ENCODE data around the gene DPYSL5.

DPYSL5 gene

DNA sequence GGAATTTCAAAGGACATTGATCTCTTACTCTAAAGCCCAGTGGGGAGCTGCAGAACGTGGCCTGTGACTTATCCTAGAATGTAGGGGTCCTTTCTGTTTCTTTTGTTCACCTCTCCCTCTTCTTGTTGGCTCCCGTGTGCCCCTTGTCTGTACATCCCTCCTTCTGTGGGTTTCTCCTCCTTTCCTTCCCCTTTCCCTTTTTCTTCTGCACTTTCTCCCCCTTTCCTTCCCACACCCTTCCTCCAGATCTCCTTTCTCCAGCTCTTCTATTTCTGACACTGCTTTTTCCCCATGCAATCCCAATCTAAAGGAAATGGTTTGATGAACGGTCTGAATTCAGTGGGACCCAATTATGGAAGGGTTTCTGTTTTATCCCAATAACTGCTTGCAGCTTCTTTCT lies 87.1 kb downstream of the DPYSL5 start:
- no peak for DNase-seq

DNA sequence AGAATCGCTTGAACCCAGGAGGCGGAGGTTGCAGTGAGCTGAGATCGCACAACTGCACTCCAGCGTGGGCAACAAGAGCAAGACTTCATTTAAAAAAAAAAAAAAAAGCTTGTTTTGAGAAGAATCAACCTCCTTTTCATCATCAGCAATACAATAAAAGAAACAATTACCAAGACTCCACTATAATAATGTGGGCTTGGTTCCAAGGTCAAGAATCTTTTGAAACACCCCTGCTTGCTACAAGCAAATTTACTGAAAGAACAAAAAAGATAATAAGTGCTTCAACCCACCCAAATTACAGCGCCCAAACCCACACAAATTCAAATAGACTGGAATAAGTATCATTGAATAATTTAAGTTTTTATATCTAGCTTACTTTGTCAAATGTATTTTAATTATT lies 88.9 kb downstream of the DPYSL5 start:
- DNase-seq: no peak

DNA sequence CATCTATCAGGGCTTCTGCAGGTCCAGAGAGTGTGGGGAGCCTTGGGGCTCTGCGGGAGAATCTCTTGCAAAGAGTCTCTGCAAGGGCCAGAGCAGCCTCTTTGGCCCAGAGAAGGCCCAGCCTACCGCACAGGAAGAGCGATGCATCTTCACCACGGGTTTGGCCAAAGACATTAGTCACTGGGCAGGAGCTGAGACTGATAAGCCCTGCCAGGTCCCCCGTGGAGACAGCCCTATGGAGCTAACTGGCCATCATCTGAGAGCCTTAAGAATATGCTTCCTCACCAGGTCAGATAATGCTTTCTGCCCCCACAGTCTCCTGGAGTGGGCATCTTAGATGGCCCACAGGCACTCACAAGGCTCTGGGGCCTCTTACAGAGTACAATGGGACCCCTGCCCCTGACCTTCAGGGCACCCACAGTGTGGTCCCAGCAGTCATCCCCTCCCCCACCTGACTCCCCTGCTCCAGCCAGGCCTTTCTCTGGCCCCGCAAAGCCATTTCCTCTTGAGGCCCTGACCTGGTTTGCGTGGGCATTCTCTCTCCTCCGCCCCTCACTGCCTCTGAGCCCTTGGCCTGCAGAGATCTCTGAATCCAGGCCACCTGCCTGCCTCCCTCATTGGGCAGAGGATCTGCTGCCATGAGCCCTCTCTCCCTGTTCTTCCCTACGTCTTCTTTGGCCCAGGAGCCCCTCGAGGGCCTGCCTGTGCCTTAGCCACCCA lies 90.6 kb downstream of the DPYSL5 start:
- no peak for DNase-seq

DNA sequence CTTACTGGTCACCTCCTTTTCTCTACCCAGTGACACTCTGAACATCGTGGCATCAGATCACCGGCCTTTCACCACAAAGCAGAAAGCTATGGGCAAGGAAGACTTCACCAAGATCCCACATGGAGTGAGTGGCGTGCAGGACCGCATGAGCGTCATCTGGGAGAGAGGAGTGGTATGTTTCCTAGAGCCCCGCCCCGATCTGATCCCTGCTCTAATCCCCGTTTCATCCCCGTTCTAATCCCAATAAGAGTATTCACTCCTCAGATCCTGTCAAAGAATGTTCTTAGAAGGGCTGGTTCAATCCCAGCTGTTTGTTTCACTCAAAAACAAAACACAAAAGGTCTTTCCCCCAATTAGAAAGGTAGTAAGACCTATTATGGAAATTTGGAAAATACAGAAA lies 92.1 kb downstream of the DPYSL5 start:
- no peak for DNase-seq

DNA sequence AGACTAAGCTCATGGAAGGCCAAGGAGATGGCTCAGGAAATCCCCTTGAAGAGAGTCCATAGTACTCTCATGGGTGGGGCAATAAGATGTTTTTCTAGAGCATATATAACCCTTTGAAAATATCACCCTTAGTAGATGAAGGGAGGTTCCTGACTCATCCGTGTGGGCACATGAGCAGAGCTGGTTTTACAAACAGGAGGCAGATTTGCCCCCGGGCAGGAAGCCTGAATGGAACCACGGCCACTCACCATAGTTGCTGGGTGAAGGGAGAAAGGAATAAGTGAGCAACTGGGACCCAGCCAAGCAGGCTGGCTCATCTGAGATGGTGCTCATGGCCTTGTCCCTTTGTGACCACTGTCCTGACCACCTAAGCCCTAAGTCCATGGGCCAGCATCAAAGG lies 93.6 kb downstream of the DPYSL5 start:
- DNase-seq: no peak

DNA sequence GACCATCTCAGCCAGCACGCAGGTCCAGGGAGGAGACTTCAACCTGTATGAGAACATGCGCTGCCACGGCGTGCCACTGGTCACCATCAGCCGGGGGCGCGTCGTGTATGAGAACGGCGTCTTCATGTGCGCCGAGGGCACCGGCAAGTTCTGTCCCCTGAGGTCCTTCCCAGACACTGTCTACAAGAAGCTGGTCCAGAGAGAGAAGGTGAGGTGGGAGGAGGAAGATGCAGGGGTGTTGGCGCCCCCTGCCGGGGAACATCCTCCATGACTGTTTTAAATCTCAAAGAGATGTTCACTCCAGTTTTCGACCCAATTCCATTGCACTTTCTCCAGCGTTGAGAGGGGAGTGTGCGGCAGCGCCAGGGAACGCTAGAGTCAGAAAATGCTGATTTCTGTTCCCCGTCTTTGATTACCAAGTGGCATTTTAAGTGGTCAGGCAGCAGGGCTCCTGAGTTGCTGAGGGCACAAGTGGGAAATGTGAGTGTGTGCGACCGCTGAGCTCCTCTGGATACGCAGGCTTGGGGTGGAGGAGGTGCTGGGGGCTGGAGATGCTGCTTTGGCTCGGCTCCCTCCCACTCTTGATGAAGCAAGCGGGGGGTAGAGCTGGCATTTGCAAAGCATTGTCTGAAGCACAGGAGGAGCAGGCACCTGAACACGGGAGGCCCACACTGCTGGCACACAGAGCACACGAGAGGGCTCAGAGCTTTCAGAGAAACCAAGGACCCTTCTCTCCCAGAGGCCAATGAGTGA lies 94.8 kb downstream of the DPYSL5 start:
- DNase-seq: peak; percentile 42

DNA sequence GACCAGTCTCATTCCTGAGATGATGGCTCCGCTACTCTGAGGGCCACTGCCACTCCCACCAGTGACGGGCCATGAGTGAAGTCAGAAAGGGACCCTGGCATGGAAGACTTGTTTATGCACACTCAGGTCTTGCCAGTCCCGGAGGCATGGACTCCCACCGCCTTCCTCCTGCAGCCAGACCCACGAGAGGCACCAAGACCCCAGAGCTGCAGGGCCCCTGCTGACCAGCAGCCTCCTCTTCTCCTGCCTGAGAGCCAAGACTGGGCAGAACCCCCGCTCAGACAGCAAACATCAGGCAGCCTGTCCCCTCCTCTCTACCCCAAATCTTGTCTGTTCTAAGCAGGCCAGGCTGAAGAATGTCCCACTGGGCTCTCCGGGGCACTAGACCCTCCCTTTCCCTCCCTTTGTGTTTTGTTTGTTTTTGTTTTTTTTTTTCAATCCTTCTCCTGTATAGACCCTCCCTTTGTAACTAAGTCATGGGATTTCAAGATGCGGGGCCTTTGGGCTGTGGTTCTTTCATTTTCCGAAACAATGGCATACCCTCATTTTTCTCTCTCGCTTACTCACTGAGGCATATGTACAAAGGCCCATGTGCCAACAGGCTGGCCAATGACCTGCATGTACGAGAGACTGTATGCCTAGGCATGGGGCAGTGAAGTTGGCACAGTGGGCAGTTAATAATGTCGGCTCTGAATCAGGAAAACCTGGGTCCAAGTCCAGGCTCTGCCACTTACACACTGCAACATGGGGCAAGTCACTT lies 98.2 kb downstream of the DPYSL5 start:
- no peak for DNase-seq

DNA sequence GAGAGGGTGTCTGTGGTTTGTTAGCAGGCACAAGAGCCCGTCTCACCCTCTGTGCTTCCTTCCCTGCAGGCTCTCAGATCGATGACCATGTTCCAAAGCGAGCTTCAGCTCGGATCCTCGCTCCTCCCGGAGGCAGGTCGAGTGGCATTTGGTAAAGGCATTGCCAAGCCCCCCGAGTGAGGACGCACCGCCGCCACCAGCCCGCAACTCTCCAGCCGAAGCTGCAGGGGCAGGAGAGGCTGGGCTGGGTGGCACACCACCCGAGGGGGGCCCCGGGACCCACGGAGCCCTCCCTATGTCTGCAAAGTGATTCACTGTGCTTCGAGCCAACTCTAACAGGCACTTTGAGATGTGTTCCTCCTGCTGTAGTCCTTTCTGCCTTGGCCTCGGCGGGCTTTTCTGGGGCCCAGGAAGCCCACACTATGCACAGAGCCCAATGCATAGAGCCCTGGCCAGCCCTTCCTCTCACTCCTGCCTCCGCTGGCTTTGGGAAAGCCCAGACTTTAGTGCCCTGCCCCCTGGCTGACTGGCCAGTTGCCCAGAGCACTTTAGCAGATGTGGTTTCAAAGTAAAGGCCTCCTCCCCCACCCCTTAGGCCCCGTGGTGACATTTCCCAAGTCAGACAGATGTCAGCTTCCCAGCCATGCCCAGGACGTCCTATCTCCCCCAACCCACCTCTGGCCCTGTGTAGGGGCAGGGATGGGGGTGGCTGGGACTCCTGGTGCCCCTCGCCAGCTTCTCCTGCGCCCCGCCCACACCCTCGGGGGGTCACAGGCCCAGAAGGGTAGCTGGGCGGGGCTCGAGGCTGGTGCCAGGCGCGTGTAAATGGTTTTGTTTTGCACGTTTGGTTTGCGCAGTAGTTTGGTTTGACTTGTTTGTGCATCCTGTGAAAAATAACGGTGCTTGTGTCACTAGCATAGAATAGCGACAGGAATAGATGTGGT lies 99.2 kb downstream of the DPYSL5 start:
- DNase-seq: no peak

DNA sequence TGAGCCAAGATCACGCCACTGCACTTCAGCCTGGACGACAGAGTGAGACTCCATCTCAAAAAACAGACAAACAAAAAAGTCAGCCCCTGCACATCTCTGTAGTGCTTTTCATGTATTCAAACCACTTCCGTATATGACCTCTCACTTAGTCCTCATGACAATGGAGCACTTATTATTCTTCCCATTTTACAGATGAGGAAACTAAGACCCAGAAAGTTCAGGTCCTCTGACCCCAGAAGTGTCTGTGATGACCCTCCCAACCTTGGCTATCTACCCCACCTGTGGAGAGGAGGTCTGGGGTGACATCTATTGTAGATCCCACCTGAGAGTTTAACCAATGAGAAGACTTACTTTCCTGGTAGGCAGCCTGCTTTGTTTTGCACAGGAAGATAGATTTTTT lies 100.9 kb downstream of the DPYSL5 start:
- no peak for DNase-seq

DNA sequence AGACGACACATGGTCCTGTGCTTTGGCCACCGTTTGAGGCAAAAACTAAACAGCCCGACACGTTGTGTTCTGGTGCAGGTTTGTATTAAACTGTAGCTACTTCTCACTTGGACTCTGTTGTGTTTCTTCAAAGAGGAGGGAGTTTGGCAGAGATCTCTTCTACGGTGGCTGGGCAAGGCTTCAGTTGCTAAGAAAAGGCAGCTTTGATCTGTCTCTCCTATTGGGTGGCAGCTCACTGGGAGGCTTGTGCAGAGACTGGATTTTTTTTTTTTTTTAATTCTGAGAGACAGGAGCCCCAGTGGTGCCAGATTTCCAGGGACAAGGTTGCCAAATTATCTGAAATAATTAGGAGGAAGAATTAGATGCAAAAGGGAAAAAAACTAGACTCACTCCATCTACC lies 102.3 kb downstream of the DPYSL5 start:
- DNase-seq: no peak

DNA sequence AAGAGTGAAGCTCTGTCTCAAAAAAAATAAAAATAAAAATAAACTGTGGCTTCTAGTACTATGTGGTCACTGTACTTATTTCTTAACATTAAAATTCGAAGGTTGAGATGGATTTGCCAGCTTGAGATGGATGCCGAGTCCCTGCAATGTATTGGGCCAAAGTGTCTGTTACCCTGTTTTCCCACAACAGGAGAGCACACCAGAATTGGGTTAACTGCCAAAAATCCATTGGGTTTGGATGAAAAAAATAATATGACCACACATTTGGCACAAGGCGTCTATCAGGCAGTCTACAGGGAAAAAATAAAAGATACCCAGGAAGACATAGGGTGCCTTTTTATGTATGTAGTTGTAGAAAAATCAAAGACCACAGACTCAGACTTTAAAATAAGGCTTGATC lies 103.3 kb downstream of the DPYSL5 start:
- DNase-seq: no peak

DNA sequence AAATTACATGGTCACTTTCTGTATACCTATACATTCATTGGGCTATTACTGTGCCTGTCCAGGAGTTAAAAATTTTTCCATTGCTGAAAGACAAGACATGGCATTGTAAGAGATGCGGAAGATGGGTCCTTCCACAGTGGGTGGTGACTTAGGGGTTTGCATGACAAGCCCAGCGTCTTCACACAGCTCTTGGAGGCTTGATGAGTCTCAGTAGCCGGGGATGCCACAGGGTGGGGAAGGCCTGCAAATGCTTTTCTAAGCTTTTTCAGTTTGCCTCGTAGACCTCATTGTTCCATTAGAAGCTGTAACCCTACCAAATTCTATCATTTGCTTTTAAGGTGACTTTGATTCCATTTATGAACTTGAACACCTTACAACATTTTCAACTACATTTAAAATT lies 104.4 kb downstream of the DPYSL5 start:
- no peak for DNase-seq

DNA sequence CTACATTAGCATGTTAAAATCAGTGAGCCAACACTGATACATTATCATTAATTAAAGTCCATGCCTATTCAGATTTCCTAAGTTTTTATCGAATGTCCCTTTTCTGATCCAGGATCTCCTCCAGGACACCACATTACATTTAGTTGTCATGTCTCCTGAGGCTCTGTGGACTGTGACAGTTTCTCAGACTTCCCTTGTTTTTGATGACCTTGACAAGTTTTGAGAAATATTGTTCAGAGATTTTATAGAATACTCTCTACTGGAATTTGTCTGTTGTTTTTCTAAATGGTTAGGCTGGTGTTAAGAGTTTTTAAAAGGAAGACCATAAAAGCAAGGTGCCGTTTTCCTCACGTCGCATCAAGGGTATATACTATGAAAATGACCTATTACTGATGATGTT lies 106.2 kb downstream of the DPYSL5 start:
- no peak for DNase-seq

DNA sequence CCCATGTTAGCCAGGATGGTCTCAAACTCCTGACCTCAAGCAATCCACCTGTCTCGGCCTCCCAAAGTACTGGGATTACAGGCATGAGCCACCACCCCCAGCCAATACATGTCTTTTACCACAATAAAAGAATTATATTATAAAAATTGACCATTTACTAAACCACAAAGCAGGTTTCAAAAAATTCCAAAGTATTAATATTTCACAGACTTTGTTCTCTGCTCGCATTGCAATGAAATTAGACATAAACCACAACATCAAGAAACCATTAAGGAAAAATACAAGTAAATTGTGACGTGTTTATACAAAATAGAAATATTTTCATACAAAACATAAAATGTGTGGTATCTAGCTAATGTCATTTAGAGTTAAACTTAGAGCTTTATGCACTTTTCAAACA lies 109.1 kb downstream of the DPYSL5 start:
- DNase-seq: no peak

DNA sequence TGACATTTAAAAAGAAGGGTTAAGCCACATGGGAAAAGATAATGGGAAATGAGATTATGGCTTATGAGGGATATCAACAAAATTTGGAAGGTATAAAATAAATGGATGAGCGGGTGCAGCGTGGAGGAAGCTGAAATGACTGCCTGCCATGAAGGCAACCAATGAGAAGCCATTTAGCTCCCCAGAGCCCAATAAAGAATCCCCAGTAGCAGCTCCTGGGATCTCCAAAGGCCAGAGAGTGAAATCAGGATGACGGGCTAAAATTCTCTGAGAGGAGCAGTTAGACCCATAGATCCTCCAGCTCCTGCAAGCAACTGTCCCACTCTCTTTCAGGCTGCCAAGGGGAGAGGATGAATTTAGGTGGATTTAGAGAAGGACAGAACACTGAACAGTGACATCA lies 109.6 kb downstream of the DPYSL5 start:
- no peak for DNase-seq

DNA sequence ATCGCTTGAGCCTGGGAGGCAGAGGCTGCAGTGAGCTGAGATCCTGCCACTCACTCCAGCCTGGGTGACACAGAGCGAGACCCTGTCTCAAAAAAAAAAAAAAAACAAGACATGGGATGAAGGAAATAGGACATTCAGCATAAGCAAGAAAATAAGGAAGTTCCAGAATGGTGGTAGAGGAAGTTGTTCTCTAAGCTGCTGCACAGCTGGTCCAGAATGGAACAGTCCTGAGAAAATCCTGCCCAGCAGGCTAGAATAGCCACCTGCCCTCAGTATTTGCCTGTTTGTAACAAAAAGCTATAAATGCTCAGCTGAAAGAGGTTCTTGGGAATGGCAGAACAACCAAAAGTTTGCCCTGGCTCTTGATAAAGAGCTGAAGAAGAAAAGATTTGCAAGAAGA lies 111.4 kb downstream of the DPYSL5 start:
- DNase-seq: no peak

DNA sequence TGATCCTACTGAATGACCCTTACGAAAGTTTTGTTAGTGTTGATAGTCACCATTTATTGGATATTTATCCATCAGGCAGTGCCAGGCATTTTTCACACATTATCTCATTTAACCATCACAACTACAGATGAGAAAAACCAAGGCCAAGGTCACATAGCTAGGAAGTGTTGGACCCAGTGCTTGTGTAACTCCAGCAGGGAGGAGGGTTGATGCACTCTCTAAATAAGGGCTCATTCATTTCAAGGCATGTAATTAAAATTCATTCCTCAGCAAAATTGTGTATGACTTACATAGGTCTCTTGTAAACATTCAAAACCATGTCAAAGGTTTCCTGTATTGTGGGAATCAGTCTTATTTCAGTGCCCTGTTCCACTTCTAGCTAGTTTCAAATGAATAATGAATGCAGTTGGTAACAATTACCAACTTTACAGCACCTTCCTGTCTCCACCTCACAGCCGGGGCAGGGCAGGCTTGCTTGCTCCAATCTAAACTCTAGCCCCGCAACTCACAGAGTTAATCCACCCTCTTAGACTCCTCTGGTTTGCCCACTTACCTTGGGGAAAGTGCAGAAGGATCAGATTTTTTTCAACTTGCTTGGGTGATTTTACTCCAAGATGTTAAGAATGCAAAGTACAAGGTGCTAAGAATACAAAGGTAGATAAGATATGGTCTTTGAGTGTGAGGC lies 116.7 kb downstream of the DPYSL5 start:
- DNase-seq: no peak

DNA sequence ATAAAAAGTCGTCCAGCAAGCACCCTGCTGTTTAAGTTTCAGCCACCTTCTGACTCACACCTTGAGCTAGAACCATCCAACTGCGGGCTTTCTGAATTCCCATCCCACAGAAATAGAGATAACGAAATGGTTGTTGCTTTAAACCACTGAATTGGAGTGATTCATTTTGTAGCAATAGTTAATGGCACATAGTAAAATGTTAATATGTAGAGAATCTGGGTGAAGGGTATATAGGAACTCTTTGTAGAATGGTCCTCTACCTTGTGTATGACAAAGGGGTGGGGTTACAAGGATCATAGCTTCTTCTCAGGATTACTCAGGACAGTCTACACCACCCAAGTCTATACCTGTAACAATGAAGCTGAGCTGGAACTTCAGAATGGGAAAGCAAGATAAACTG lies 120.1 kb downstream of the DPYSL5 start:
- DNase-seq: no peak

DNA sequence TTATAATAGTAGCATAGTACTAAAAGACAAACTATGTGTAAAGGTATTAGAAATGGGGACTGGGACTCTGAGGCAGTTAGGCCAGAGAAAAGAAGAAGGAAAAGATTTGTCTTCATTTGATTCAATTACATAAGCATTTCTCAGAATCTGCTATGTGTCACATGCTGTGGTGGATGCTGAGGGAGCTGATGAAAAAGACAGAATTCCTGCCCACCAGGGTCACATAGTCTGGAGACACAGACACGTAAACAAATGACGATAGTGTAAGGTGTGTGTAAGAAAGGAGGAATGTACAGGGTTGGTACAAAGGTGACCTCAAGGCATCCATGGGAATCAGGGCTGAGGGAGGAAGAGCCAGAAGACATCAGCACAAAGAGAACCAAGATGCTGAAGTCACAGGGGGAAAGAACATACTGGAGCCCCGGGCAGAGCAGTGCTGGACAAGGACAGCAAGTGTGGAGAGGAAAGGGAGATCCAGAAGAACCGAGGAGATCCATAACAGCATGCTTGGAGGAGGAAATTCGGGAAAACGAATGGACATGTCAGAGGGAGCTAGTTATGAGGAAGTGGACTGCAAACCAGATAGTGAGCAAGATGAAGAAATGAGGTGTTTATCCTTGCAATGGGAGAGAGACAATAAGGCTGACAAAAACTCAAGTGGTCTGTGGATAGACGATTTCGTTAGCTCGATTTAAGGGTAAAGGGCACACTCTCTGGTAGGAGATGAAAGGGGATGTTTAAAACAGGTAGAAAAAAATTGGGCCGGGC lies 121.3 kb downstream of the DPYSL5 start:
- DNase-seq: no peak

DNA sequence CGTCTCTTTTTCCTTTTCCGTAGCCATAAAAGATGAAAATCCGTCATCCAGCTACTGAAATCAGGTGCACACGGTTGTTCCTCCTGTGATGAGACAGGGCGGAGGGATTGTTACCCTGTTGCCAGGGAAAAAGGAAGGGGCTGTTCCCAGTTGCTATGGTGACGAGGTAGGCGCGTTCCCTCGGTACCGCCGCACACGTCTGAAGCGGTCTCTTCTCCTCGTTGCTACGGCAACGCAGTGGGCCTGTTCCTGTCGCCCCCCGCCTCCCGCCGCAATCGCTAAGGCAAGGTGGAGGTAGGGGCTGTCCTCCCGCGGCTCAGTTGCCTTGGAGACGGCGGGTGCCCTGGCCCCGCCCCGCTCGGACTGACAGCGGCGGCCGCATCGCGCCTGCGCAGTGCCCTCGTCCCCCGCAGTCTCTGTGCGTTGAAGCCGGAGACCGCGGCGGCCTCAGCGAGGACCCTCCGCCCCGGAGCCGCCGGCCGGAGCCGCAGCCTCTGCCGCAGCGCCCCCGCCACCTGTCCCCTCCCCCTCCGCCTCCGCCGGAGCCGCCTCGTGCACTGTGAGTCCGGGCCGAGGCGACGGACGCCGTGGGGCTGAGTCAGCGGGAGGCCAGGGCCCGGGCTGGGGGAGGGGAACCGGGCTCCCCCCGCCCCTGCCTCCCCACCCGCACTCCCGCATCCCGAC lies 122.5 kb downstream of the DPYSL5 start, which contains the start of gene MAPRE3:
Gene MAPRE3, plus strand, starts transcription at position 394 of the 684 bp plus-strand sequence. CDS start 51,582 bp downstream, outside the sequence.
- DNase-seq: peak; percentile 93
